AG04450 (cell line): ENCODE measurements around the gene SAGE1. TPM values are rescaled to one million over a fixed set of nuclear protein-coding genes. Genes with fewer than 3 reads are reported as not detected.
"Not testable (repeated sequence)": the region's sequence is repeated elsewhere in the genome, so short reads cannot be mapped to it uniquely, and the experiment has no call there.

Experiments used
- CTCF ChIA-PET: fragments of 300-600, 350-600 bp; formaldehyde crosslinking; extraction: SDS; loops from one replicate; lab custom pipeline; 2022; ENCODE audit warnings: antibody characterized with exemption, inconsistent platforms; lab: Charles Lee
- POLR2A ChIA-PET: fragments of 350-600 bp; formaldehyde crosslinking; extraction: SDS; loops from one replicate; lab custom pipeline; 2021; ENCODE audit warnings: antibody characterized with exemption, inconsistent platforms; lab: Yijun Ruan, JAX
- DNase-seq: peaks from one replicate; pipeline ENCODE4 v3.0.0-alpha.2; 2011; ENCODE audit warnings: low read depth, low spot score
- H3K27ac ChIP-seq: one replicate; pipeline ENCODE4 v1.5.1; 2012; ENCODE audit warnings: low read depth, low read length, control low read depth
- H3K27me3 ChIP-seq: one replicate; pipeline ENCODE4 v1.6.0; 2012; ENCODE audit warnings: low read length; ENCODE audit not compliant: control insufficient read depth, insufficient read depth
- H3K4me3 ChIP-seq: 2 replicates; pipeline ENCODE4 v1.5.1; 2011; ENCODE audit warnings: mild to moderate bottlenecking, low read depth, low read length, control low read depth
- H3K9me3 ChIP-seq: 2 replicates; pipeline ENCODE4 v1.5.1; 2012; ENCODE audit warnings: low read length; ENCODE audit not compliant: control insufficient read depth, insufficient read depth
- CTCF ChIP-seq: IDR thresholded peaks from 2 replicates; pipeline ENCODE4 v1.5.1; 2011; ENCODE audit warnings: low read depth, low read length, control low read depth, inconsistent platforms
- polyA minus RNA-seq: library from RNA; depleted of rRNA, polyadenylated mRNA; stranded (reverse); fragments of >200 nt; gene quantifications from 2 replicates; pipeline ENCODE4 v1.2.3, GENCODE V29; 2011; rRNA and poly(A)+ RNA removed
- polyA plus RNA-seq: library from polyadenylated mRNA; depleted of rRNA; stranded (reverse); fragments of >200 nt; gene quantifications from 2 replicates; pipeline ENCODE4 v1.2.3, GENCODE V29; 2011; rRNA removed

Gene SAGE1, protein sequence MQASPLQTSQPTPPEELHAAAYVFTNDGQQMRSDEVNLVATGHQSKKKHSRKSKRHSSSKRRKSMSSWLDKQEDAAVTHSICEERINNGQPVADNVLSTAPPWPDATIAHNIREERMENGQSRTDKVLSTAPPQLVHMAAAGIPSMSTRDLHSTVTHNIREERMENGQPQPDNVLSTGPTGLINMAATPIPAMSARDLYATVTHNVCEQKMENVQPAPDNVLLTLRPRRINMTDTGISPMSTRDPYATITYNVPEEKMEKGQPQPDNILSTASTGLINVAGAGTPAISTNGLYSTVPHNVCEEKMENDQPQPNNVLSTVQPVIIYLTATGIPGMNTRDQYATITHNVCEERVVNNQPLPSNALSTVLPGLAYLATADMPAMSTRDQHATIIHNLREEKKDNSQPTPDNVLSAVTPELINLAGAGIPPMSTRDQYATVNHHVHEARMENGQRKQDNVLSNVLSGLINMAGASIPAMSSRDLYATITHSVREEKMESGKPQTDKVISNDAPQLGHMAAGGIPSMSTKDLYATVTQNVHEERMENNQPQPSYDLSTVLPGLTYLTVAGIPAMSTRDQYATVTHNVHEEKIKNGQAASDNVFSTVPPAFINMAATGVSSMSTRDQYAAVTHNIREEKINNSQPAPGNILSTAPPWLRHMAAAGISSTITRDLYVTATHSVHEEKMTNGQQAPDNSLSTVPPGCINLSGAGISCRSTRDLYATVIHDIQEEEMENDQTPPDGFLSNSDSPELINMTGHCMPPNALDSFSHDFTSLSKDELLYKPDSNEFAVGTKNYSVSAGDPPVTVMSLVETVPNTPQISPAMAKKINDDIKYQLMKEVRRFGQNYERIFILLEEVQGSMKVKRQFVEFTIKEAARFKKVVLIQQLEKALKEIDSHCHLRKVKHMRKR
- not detected in 2 replicates for polyA plus RNA-seq
- not detected in 2 replicates for polyA minus RNA-seq

- H3K27ac ChIP-seq = no peak within 1 kb of the TSS
- peaks cover 3% of the 10 kb centered on the region; the same call in 1 of the 2 replicates for H3K9me3 ChIP-seq
- DNase-seq = no peak
- TF ChIP-seq CTCF = no peak
- no peaks in the 10 kb centered on the region for H3K27me3 ChIP-seq
- POLR2A ChIA-PET = no interaction called here
- CTCF ChIA-PET = no interaction called here
- no peak within 1 kb of the TSS for H3K4me3 ChIP-seq
Observed at GRCh38 chrX:135893294-135893817, at the start of gene SAGE1, which contains the start of gene CT45A10. Gene SAGE1, plus strand, starts transcription at chrX:135893716. Its CDS starts 2,527 bp downstream, at chrX:135896243. Gene CT45A10, minus strand, starts transcription at chrX:135893444. Its CDS starts 8,100 bp downstream, at chrX:135885344.

DNA sequence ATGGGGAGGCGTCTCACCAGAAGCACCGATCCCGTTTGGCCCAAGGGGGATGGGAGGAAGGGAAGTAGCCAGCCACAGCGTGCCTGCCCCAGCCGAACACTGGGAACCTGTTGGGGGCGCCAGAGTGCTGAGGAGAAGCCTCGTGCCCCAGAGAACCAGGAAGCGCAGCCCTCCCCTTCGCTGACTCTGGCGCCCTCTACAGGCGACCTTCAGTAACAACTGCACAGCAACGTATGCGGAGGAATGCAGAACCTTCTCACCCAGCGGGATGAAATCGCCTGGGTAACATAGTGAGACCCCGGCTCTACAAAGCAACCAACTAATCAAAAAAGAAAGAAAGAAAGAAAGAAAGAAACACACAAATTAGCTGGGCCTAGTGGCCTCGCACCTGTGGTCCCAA is 39.1 kb upstream of the SAGE1 start, which contains the start of gene CT45A8:
CT45A8 (minus strand) TSS at position 101 of the 400 bp plus-strand sequence. CDS start 3,755 bp downstream, outside the sequence.
- H3K4me3 ChIP-seq, CTCF ChIA-PET, POLR2A ChIA-PET, H3K27me3 ChIP-seq, DNase-seq, H3K9me3 ChIP-seq, H3K27ac ChIP-seq: not testable (repeated sequence)

GRCh38 chrX:135871712-135872111 is 21.8 kb upstream of the SAGE1 start, which contains the start of gene CT45A9:
Gene CT45A9, minus strand, starts transcription at chrX:135871812. Its CDS starts 3,751 bp downstream, at chrX:135868061.
- DNase-seq, H3K27me3 ChIP-seq, H3K9me3 ChIP-seq, POLR2A ChIA-PET, CTCF ChIA-PET, H3K27ac ChIP-seq, H3K4me3 ChIP-seq: not testable (repeated sequence)

GRCh38 chrX:135882741-135883140 is 10.8 kb upstream of the SAGE1 start:
- DNase-seq, POLR2A ChIA-PET, H3K4me3 ChIP-seq, H3K9me3 ChIP-seq, H3K27ac ChIP-seq, H3K27me3 ChIP-seq, CTCF ChIA-PET: not testable (repeated sequence)

DNA sequence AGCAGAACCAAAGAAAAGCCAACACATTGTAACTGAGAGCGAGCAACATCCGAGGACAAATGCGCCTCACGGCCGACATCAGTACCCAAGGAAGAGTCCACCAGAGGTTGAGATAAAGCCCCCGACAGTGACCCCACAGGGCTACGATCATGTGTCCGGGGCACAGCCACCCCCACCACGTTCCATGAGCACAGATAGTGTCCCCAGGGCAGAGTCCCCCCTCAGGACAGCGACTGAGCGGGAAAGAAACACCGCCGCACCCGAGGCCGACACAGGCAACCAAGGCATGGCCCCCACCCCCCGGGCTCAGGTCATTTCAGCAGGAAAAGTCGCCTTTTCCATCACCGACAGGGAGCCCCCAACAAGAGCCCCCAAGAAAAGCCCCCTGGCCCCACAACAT is 5.3 kb upstream of the SAGE1 start:
- POLR2A ChIA-PET, CTCF ChIA-PET, H3K4me3 ChIP-seq, H3K9me3 ChIP-seq, H3K27ac ChIP-seq, DNase-seq, H3K27me3 ChIP-seq: not testable (repeated sequence)

DNA sequence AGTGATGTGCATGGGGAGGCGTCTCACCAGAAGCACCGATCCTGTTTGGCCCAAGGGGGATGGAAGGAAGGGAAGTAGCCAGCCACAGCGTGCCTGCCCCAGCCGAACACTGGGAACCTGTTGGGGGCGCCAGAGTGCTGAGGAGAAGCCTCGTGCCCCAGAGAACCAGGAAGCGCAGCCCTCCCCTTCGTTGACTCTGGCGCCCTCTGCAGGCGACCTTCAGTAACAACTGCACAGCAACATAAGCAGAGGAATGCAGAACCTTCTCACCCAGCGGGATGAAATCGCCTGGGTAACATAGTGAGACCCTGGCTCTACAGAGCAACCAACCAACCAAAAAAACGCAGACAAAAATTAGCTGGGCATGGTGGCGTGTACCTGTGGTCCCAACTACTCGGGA is 4.5 kb upstream of the SAGE1 start:
- H3K27ac ChIP-seq, H3K9me3 ChIP-seq, H3K27me3 ChIP-seq, CTCF ChIA-PET, H3K4me3 ChIP-seq, DNase-seq, POLR2A ChIA-PET: not testable (repeated sequence)

- CTCF ChIA-PET = no interaction called here
- POLR2A ChIA-PET = no interaction called here
- no peak for DNase-seq
- Histone ChIP-seq H3K27ac (no peak overlapping the region), H3K27me3 (no peaks in the 10 kb centered on the region), H3K9me3 (peaks cover 3% of the 10 kb centered on the region; the same call in 1 of the 2 replicates), H3K4me3 (no peak overlapping the region)
- no peak for TF ChIP-seq CTCF
Observed at GRCh38 chrX:135890087-135890585, 3.4 kb upstream of the SAGE1 start.
